Astrocyte (in vitro differentiated cells and primary cell): ENCODE data around the gene ABCG5. TPM values are rescaled to one million over a fixed set of nuclear protein-coding genes. Genes with fewer than 3 reads are reported as not detected.
A peak's percentile ranks its signal among the peaks of the same experiment; 100 is the strongest.

ENCODE experiments used
- DNase-seq: peaks from one replicate; pipeline ENCODE4 v3.0.0-alpha.2; 2010; ENCODE audit warnings: low read depth
- FAIRE-seq: peaks from 2 replicates; lab custom pipeline; 2011; peaks lifted over from hg19 to GRCh38; lab: Jason Lieb, UNC
- H2AFZ ChIP-seq: 2 replicates; pipeline ENCODE4 v1.6.0; 2012; ENCODE audit warnings: low read depth, low read length, inconsistent platforms
- H3K27ac ChIP-seq: 2 replicates; pipeline ENCODE4 v1.5.1; 2011; ENCODE audit warnings: low read depth, low read length, inconsistent platforms
- H3K27me3 ChIP-seq: 2 replicates; pipeline ENCODE4 v1.6.0; 2011; ENCODE audit warnings: low read length, inconsistent platforms; ENCODE audit not compliant: insufficient read depth
- H3K36me3 ChIP-seq: 2 replicates; pipeline ENCODE4 v1.5.1; 2011; ENCODE audit warnings: low read length, inconsistent platforms; ENCODE audit not compliant: insufficient read depth
- H3K4me1 ChIP-seq: 2 replicates; pipeline ENCODE4 v1.5.1; 2011; ENCODE audit warnings: low read length, inconsistent platforms; ENCODE audit not compliant: insufficient read depth
- H3K4me2 ChIP-seq: 2 replicates; pipeline ENCODE4 v1.6.0; 2012; ENCODE audit warnings: low read length, inconsistent platforms
- H3K4me3 ChIP-seq: 2 replicates; pipeline ENCODE4 v1.5.1; 2011; ENCODE audit warnings: low read depth, mild to moderate bottlenecking, low read length, inconsistent platforms; ENCODE audit not compliant: insufficient read depth
- H3K79me2 ChIP-seq: 2 replicates; pipeline ENCODE4 v1.6.0; 2012; ENCODE audit warnings: mild to moderate bottlenecking, low read length, inconsistent platforms; ENCODE audit not compliant: insufficient read depth
- H3K9ac ChIP-seq: 2 replicates; pipeline ENCODE4 v1.6.0; 2012; ENCODE audit warnings: mild to moderate bottlenecking, low read length, inconsistent platforms
- H3K9me3 ChIP-seq: 2 replicates; pipeline ENCODE4 v1.5.1; 2012; ENCODE audit warnings: low read depth, mild to moderate bottlenecking, low read length, inconsistent platforms; ENCODE audit not compliant: insufficient read depth
- H4K20me1 ChIP-seq: 2 replicates; pipeline ENCODE4 v1.6.0; 2012; ENCODE audit warnings: low read length, inconsistent platforms; ENCODE audit not compliant: insufficient read depth
- H3K27ac Mint-ChIP-seq: one replicate; pipeline ENCODE4 v1.8.0; 2021; ENCODE audit warnings: mild to moderate bottlenecking, mixed read lengths; ENCODE audit not compliant: unreplicated experiment
- H3K27me3 Mint-ChIP-seq: one replicate; pipeline ENCODE4 v1.8.0; 2021; ENCODE audit warnings: low read depth, mixed read lengths; ENCODE audit not compliant: unreplicated experiment
- H3K36me3 Mint-ChIP-seq: one replicate; pipeline ENCODE4 v1.8.0; 2021; ENCODE audit warnings: low read depth, mixed read lengths; ENCODE audit not compliant: unreplicated experiment
- H3K4me1 Mint-ChIP-seq: one replicate; pipeline ENCODE4 v1.8.0; 2021; ENCODE audit warnings: low read depth, mixed read lengths; ENCODE audit not compliant: unreplicated experiment
- H3K4me3 Mint-ChIP-seq: one replicate; pipeline ENCODE4 v1.8.0; 2021; ENCODE audit warnings: mild to moderate bottlenecking, moderate library complexity, mixed read lengths; ENCODE audit not compliant: unreplicated experiment
- H3K9me3 Mint-ChIP-seq: one replicate; pipeline ENCODE4 v1.8.0; 2021; ENCODE audit warnings: mild to moderate bottlenecking, mixed read lengths; ENCODE audit not compliant: unreplicated experiment
- EZH2 ChIP-seq: IDR thresholded peaks from 2 replicates; pipeline ENCODE4 v1.6.1; 2012; ENCODE audit warnings: mild to moderate bottlenecking, low read length, inconsistent platforms; ENCODE audit not compliant: insufficient read depth
- total RNA-seq: library from RNA; stranded (reverse); gene quantifications from 2 replicates; pipeline ENCODE4 v1.2.1, GENCODE V29; 2021
- TF ChIP-seq, protein P1 (sequence below): IDR thresholded peaks from 2 replicates; pipeline ENCODE4 v1.5.1; 2011; ENCODE audit warnings: low read depth, mild to moderate bottlenecking, inconsistent platforms, low read length, moderate library complexity; ENCODE audit not compliant: insufficient read depth

Gene ABCG5
- total RNA-seq, 1 donor from 2014 or later: not detected

DNA sequence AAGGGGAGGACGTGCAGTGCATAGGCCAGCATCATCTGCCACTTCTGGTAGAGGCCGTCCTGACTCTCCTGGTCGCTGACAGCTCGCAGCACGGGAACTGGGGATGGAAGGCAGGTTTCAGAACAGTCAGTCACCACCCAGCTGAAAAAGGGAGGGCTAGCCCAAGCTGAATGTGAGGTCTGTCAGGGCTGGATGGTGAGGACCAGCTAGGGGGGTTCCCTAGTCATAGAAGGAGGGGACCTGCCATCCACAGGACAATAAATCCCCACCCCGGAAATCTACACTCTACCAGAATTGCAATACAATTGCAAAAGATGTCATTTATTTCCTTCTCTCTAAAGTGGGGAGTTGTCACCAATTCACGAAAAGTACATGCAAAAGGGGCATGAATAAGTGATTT, 15.8 kb downstream of the ABCG5 start:
- Histone ChIP-seq H2AFZ (no peak overlapping the region), H3K9ac (no peak overlapping the region), H3K4me3 (no peak overlapping the region), H3K9me3 (no peaks in the 10 kb centered on the region), H3K4me2 (no peak overlapping the region), H3K36me3 (no peaks in the 10 kb centered on the region), H3K79me2 (no peaks in the 10 kb centered on the region), H3K27me3 (no peaks in the 10 kb centered on the region), H3K4me1 (no peaks in the 10 kb centered on the region), H3K27ac (no peak overlapping the region), H4K20me1 (no peaks in the 10 kb centered on the region)
- DNase-seq (no peak), FAIRE-seq (no peak)
- H3K36me3 Mint-ChIP-seq: no peaks in the 10 kb centered on the region
- peaks cover 4% of the 10 kb centered on the region for H3K9me3 Mint-ChIP-seq
- H3K4me3 Mint-ChIP-seq: no peak overlapping the region
- peaks cover 30% of the 10 kb centered on the region for H3K27me3 Mint-ChIP-seq
- H3K27ac Mint-ChIP-seq: no peak overlapping the region
- no peak for TF ChIP-seq EZH2
- TF ChIP-seq, protein P1, sequence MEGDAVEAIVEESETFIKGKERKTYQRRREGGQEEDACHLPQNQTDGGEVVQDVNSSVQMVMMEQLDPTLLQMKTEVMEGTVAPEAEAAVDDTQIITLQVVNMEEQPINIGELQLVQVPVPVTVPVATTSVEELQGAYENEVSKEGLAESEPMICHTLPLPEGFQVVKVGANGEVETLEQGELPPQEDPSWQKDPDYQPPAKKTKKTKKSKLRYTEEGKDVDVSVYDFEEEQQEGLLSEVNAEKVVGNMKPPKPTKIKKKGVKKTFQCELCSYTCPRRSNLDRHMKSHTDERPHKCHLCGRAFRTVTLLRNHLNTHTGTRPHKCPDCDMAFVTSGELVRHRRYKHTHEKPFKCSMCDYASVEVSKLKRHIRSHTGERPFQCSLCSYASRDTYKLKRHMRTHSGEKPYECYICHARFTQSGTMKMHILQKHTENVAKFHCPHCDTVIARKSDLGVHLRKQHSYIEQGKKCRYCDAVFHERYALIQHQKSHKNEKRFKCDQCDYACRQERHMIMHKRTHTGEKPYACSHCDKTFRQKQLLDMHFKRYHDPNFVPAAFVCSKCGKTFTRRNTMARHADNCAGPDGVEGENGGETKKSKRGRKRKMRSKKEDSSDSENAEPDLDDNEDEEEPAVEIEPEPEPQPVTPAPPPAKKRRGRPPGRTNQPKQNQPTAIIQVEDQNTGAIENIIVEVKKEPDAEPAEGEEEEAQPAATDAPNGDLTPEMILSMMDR: no peak
- H3K4me1 Mint-ChIP-seq: peaks cover 3% of the 10 kb centered on the region

- Mint-ChIP-seq H3K9me3 (peaks cover 4% of the 10 kb centered on the region), H3K36me3 (no peaks in the 10 kb centered on the region), H3K4me3 (no peak overlapping the region), H3K27me3 (peaks cover 23% of the 10 kb centered on the region), H3K27ac (no peak overlapping the region), H3K4me1 (peaks cover 3% of the 10 kb centered on the region)
- Histone ChIP-seq H3K27ac (no peak overlapping the region), H3K4me2 (no peak overlapping the region), H3K27me3 (no peaks in the 10 kb centered on the region), H3K79me2 (no peaks in the 10 kb centered on the region), H3K4me1 (no peaks in the 10 kb centered on the region), H3K9ac (no peak overlapping the region), H4K20me1 (no peaks in the 10 kb centered on the region), H3K36me3 (no peaks in the 10 kb centered on the region), H3K9me3 (no peaks in the 10 kb centered on the region), H3K4me3 (no peak overlapping the region), H2AFZ (no peak overlapping the region)
- FAIRE-seq: no peak
- DNase-seq: no peak
- TF ChIP-seq, protein P1: no peak
- TF ChIP-seq EZH2: no peak
Observed at GRCh38 chr2:43819491-43820163, 19.0 kb downstream of the ABCG5 start.

GRCh38 chr2:43818761-43819160, 19.9 kb downstream of the ABCG5 start:
- no peaks in the 10 kb centered on the region for H3K79me2 ChIP-seq
- DNase-seq: peak; percentile 47
- H4K20me1 ChIP-seq: no peaks in the 10 kb centered on the region
- H3K4me1 ChIP-seq: no peaks in the 10 kb centered on the region
- H3K4me1 Mint-ChIP-seq: peaks cover 3% of the 10 kb centered on the region
- H3K36me3 Mint-ChIP-seq: no peaks in the 10 kb centered on the region
- H3K9me3 Mint-ChIP-seq: peaks cover 4% of the 10 kb centered on the region
- H3K4me3 Mint-ChIP-seq: no peak overlapping the region
- no peak overlapping the region for H2AFZ ChIP-seq
- FAIRE-seq: no peak
- no peak overlapping the region for H3K9ac ChIP-seq
- no peak overlapping the region for H3K27ac ChIP-seq
- H3K36me3 ChIP-seq: no peaks in the 10 kb centered on the region
- H3K4me3 ChIP-seq: no peak overlapping the region
- H3K27ac Mint-ChIP-seq: no peak overlapping the region
- peaks cover 16% of the 10 kb centered on the region for H3K27me3 Mint-ChIP-seq
- H3K27me3 ChIP-seq: no peaks in the 10 kb centered on the region
- H3K4me2 ChIP-seq: no peak overlapping the region
- TF ChIP-seq EZH2: no peak
- TF ChIP-seq, protein P1: no peak
- no peaks in the 10 kb centered on the region for H3K9me3 ChIP-seq
